CD4-positive, alpha-beta T cell treated with Interleukin-15 for 1 hour (primary cell): ENCODE results near the gene FCHO1.

Experiments used
- DNase-seq: peaks from one replicate; pipeline ENCODE4 v3.0.0-alpha.2; 2020

The FCHO1 gene

DNA sequence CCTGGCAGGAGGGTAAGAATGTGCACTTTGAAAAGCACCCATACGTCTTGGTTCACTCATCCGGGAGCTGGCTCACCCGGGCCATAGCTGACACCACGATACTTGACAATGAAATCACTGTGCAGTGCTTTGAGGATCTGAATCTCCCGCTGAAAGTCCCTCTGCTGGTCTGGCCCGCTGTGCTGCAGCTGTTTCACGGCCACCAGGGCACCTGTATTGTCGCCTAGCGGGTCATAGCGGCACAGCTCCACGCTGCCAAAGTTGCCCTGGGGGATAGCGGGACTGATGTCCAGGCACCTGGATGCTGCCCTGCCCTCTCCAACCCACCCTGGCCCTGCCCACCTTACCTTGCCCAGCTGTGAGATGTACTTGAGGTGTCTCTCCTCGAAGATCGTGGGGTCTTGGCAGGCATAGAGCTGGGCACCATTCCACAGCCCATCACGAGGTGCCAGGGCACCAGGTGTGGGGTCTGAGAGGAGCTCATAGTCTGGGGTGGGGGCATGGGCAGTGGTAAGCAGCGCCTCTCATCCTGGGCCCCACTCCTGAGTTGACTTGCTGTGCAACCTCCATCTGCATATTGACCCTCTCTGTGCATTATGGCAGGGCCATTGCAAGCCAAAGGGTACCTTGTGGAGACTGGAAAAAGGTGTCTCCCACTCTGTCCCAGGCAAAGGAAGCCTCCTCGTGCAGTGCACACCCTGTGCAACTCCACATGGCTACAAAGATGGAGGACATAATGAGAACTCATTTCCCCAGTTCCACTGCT is 81.3 kb downstream of the FCHO1 start:
- no peak for DNase-seq

GRCh38 chr19:17834350-17835181 is 83.3 kb downstream of the FCHO1 start:
- DNase-seq, result no peak

GRCh38 chr19:17835182-17836006 is 84.1 kb downstream of the FCHO1 start:
- no peak for DNase-seq

DNA sequence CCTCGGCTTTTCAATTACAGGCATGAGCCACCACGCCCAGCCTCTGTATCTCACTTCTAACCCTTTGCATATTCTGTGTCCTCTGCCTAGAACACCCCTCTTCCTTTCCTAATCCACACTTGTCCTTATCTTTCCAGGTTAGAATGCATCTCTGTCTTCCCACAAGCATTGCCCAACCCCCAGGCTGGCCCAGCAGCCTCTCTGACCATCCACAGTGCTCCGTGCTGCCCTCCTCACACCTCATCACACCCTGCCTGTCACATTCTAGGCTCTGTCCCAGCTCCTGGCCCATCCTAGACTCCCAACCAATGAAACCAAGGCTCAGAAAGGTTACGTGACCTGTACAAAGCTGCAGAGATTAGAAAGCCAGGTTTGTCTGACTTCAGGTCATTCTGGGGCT is 85.3 kb downstream of the FCHO1 start:
- no peak for DNase-seq

GRCh38 chr19:17837972-17838371 is 86.7 kb downstream of the FCHO1 start:
- DNase-seq, result no peak
